Esophagus muscularis mucosa (tissue), 4 donors: ENCODE data around the gene TMC7.

ENCODE experiments used
- EP300 ChIP-seq: sonication (generic); formaldehyde crosslinking; IDR thresholded peaks from one replicate; pipeline ENCODE4 v1.6.1; 2017; ENCODE audit warnings: antibody characterized with exemption
- POLR2A ChIP-seq: fragments of 450-650 bp; IDR thresholded peaks from one replicate; pipeline ENCODE4 v1.6.1; 2017; ENCODE audit warnings: antibody characterized with exemption, moderate library complexity, mild to moderate bottlenecking, low read depth
- POLR2AphosphoS5 ChIP-seq, 2 donors: sonication (generic); formaldehyde crosslinking; IDR thresholded peaks; one replicate each; pipeline ENCODE4 v1.6.1; 2017; ENCODE audit warnings: antibody characterized with exemption in 2 of 2
- TF ChIP-seq, protein P1 (sequence below), 3 experiments: fragments of 200-600 bp in 2 of 3; fragments of 450-650 bp in 1 of 3; sonication (generic) in 2 of 3; IDR thresholded peaks; one replicate each; pipeline ENCODE4 v1.5.1; 2017 to 2019; ENCODE audit warnings: antibody characterized with exemption in 3 of 3, mild to moderate bottlenecking in 2 of 3, moderate library complexity in 1 of 3

DNA sequence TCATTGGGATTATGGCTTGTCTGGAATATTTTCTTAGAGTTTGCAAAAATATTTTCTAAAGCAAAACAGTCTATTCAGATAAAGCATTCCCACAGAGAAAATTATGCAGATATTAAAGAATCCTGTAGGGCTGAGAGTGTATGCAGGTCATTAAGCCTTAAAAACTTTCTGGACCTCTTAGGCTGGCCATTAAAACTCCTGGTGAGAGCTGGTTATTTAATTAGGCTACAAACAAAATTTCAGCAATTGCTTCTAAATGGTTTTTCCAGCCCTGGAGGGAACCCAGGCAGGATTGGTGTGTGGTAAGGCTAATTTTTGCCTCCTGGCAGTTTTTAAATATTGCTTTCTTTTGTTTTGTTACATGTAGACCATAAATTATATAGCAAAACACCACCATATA lies 30.2 kb upstream of the TMC7 start:
- TF ChIP-seq, protein P1, sequence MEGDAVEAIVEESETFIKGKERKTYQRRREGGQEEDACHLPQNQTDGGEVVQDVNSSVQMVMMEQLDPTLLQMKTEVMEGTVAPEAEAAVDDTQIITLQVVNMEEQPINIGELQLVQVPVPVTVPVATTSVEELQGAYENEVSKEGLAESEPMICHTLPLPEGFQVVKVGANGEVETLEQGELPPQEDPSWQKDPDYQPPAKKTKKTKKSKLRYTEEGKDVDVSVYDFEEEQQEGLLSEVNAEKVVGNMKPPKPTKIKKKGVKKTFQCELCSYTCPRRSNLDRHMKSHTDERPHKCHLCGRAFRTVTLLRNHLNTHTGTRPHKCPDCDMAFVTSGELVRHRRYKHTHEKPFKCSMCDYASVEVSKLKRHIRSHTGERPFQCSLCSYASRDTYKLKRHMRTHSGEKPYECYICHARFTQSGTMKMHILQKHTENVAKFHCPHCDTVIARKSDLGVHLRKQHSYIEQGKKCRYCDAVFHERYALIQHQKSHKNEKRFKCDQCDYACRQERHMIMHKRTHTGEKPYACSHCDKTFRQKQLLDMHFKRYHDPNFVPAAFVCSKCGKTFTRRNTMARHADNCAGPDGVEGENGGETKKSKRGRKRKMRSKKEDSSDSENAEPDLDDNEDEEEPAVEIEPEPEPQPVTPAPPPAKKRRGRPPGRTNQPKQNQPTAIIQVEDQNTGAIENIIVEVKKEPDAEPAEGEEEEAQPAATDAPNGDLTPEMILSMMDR (IDR thresholded peaks at IDR 0.05), result no peak
- TF ChIP-seq POLR2A, result no peak
- TF ChIP-seq POLR2AphosphoS5 (IDR thresholded peaks at IDR 0.05), result no peak
- TF ChIP-seq EP300, result no peak
